SW 1271 (cell line): ENCODE data around the gene DUSP6.

ENCODE experiments used
- DNase-seq, 2 experiments: peaks; one replicate each; lab custom pipeline; 2025; lab: John Stamatoyannopoulos, UW

The DUSP6 gene

DNA sequence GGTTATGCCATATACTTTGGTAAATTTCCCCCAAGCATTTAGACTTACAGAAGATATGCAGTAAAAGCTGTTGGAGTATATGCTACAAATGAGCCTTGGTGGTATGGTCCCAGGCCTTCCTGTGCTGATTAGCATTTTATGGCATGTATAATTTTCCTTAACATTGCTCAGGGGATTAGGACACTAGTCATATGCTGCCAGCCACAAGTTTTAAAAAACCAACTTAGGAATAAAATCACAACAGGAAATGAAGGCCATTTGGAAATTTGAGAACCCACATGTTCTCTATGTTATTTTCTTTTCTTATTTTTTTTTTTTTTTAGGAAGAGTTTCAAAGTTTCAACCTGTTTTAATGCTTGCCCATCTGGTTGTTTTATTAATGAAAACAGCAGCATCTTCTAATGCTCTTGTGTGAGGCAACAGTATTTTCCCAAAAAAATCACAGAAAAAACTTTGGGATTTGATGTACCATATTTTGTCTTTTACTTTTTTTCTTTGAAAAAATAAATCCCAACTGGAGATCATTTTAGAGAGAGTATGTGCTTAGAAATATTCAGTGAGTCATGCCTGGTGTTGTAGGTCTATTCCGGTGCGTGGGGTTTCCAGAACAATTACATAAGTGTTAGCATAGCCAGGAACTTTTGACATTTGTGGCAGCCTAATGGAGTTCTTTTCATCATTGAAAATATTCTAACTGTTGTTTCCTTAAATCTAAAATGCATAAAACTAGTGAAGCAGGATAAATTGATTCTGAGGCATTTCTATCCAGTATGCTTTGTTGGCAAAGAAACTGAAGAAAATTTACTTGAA lies 21.7 kb upstream of the DUSP6 start:
- DNase-seq = no peak

DNA sequence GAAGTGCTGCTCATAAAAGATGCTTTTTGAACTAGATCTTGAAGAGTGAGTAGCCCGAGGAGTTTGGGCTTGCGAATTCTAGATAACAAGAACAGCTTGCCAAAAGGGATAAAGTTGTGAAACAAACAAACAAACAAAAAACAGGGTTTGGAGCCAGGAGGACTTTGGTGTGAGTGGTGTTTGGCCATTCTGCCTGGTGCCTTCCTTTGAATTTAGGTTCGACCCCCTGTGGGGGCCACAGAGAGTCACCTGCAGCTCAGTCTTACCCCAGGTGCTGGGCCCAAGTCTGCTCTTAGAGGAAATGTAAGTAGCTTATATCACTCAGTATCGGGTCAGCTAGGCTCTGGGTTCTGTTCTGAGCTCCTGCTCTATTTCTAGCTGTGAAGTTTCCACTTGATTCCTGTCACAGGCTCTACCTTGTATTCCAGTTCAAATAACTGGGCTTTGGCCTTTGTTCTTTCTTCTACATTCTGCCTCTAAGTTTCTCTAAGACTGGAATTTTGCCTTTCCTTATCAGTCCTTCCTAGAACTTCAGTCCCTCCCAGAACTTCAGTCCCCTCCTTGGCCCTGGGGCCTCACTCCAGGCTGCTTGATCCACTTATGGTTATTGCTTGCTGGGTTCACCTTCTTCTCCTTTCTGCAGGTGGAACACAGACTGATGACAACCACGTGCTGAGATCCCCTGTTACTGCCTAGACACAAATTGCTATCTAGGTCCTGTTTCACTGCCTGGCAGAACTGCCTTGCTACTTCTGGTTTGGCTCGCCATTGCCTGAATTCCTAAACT lies 20.5 kb upstream of the DUSP6 start:
- no peak for DNase-seq

DNA sequence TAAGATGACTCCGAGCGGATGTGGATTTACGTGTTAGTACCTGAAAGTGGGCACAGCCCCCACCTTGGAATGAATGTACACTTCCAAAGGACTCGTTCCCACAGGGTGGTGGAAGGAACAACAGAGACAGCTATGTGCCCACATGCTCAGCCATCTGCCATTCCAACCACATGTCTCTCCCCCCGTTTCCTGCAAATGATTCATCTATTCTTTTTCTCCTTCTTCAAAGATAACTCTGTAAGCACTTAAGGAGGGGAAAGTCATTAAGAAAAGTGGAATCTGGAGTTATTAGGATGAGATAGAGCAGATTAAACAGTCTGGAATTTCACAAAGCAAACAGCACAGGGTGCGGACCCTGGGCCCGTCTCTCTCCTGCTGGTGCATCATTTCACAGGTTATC lies 18.5 kb upstream of the DUSP6 start:
- DNase-seq = peak in 1 of 2 experiments; percentile 18

DNA sequence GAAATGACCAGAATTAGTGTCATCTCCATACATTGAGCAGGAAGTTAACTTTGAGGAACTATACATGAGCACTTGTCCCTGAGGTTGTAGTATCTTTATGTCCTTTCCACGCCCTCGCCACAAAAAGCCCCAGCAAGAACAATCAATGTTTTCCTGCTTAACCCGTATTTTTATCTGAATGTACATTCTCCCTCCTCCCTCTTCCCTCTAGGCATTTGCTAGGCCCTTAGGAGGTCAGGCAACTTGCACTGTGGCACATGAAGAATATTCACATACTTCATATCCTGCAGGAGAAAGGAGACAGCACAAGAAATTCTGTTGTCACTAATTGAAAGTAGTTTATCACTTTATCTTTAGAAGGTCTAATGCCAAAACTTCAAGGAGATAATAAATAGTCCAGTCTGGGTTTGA lies 18.1 kb upstream of the DUSP6 start:
- no peak for DNase-seq

DNA sequence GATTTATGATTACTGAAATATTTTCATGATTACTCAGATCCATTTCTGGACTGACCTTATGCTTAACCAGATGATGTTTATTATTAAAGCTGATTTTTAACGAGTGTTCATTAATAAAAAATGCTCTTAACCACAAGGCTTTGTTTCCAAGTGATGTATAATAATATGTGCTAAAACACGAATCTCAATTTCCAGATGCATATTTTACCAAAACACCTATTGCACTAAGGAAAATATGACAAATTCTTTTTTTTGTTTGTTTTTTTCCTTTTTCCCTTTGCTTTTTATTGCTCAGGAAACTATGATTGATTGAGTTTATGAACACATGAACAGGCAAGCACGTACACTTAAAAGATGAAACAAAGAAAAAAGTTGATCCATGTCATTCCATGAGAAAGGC lies 16.9 kb upstream of the DUSP6 start:
- DNase-seq = no peak

DNA sequence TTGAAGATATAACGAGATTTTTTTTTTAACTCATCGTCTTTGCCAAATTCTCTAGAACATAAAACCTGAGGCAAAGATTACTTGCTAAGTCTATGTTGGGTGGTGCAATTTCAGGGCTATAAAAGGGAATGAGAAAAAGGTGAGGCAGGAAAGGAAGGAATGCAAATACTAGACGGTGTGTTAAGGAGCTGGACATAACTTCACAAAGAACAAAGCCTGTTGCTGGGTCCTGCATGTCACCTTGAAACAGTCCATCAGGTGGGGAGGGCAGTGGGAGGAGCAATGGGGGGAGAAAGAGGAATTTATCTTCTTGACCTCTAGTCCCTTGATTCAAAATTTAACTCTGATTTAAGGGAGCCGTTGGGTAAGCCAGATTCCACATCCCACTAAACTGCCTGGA lies 16.1 kb upstream of the DUSP6 start:
- DNase-seq = no peak

DNA sequence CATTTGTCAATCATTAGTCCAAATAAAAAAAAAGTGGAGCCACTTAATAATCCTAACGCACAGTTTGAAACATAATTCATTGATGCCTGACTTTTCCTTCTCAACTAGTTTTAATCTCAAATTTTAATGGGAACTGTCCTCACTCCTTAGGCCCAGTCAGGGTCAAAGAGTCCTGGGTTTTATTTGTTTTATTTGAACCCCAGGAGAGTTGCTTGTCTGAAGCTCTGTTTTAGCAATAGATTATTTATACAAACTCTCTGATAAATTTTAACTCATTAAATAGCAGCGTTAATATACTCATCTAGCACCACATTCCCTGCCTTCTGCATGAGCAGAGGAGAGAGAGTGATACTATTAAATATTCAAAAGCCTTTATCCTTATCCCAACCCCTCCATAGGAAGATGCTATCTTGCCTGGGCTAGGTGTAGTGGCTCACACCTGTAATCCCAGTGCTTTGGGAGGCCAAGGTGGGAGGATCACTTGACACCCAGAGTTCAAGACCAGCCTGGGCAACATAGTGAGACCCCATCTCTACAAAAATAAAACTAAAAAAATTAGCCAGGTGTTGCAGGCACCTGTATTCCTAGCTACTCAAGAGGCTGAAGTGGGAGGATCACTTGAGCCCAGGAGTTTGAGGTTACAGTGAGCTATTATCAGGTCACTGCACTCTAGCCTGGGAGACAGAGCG lies 14.5 kb upstream of the DUSP6 start:
- no peak for DNase-seq

DNA sequence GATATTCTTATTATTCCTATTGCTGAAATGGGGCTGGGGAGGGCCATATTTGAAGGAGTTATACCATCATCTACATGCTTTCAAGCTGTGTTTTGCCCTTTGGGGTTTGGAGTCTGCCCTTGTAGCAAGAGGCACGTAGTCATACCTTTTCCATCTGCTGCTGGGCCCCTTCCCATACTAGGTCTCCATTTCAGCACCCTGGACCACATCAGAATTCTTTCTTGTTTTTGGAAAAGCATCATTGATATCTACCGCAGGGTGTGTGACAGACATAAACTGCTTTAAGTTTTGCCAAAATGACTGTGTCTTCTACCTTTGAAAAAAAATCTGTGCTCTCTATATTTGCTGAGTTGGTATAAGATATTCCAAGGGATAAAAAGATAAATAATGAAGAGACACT lies 12.3 kb upstream of the DUSP6 start:
- DNase-seq = no peak

DNA sequence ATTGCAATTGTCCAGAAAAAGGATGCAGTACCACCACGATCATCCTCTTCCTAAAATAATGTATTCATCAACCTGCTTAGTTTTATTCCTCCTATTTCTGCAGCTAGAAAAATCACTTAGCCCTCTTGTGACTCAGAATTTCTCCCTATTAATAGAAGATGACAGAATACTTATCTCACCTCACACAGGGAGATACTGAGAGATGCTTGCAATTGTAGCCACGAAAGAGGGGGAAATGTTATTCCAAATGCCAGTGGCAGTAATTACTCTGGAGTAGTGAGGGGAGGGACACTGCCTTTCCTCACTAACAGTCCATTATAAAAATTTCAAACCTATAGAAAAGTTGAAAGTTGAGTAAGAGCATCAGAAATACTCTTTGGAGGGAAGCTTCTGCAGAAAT lies 11.8 kb upstream of the DUSP6 start:
- no peak for DNase-seq

DNA sequence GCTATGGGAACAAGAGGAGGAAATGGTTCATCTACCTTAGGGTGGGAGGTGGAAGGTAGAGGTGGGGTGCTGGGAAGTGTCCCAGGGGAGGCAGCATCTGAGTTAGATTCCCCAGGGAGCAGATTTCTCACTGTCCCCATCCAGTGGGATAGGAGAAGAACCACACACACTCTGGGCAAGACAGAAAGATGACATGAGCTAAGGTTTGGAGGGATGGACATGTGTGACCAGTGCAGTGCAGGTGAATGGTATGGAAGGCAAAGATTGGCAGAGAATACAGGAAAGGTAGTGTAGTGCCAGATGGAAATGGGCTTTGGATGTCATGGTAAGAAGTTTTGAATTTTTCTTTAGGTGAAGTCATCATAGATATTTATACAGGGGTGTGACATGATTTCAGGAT lies 11.3 kb upstream of the DUSP6 start:
- DNase-seq = no peak

DNA sequence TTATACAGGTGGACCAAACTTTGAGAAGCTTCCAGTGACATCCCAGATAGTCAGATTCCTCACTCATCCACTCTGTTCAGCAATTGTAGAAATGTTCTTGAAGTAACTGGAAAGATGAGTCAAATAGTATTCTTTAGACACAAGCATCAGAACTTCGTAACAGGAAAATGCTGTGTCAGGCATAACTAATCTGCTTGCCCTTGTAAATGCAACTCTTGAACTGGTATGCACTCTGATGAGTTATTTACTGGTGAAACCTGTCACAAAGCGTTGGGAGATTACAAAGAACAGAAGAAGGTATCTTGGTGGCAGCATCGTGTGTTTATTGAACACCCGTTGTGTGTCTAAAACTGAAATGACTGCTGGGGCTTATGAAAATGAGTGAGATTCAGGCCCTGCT lies 10.8 kb upstream of the DUSP6 start:
- no peak for DNase-seq

DNA sequence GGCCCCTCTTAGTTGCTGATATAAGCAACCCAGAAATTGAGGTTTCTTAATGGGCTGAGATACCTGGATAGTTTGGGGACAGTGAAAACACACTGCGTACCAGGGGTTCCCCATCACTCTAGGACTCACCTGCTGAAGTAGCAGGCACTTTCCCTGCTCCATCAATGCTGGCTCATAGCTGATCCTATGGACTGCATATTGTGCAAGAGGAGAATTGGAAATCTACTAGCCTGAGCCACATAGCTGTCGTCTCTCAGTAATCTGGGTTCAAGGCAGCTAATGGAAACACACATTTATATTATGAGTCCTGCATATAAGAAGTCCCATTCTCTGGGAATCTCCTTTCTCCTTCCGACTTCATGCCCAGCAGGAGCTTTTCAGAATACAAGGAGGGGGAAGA lies 7.3 kb upstream of the DUSP6 start:
- DNase-seq = no peak

DNA sequence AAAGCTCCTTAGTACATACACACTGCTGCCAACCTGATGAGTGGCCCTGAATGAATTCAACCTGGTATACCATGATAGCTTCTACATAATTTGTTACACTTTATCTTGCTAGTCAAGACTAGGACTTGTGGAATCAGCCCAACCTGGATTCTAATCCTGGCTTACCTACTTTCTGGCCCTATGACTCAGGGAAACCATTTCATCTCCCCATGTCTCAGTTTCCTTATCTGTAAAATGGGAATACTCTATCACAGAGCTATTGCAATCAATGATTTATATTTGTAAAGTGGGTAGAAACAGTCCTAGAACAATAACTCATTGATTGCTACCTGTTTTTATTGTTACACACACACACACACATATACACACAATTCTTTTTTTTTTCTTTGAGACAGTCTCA lies 6.5 kb upstream of the DUSP6 start:
- no peak for DNase-seq

DNA sequence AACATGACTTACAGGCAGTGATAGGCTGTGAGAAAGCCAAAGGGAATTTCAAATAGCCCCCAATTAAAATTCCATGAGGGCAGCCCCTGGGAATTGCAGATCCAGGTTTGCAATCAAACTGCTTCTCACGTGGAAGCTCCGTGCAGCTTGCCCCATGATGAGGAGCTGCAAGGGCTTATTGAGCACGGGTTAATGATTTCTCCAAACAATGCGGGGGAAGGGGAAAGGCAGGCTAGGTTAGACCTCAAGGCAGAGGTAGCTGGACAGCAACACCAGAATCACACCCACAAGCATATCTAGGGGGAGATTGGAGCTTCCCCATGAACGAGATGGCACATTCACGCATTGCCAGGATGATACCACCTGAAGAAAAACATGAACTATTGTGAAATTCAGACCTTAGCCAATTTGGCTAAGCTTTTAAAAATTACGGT lies 5.0 kb upstream of the DUSP6 start:
- DNase-seq = no peak

DNA sequence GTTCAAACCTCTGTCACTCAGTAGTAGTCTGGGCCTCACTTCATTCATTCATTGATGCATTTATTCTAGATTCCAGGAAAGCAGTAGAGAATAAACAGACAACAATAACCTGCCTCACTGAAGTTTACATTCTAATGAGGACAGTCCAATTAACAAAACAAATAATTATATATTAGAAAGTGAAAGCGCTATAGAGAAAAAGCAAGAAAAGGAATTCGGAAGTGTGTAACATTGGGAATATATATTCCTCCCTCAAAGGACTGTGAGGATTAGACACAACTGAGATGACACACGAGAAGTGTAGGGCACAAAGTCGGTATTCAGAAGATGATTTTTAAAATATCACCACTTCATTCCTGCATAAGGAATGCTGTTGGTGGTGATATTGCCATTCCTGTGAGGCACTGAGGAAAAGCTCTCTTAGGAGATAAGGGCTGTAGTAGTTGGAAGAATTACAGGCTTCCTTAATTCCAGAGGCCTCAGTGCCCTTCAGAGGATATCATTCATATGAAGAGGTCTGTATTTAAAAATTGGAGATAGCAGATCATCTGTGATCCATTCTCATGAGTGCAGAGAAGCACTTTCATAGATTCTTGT lies 3.9 kb upstream of the DUSP6 start:
- DNase-seq = no peak

DNA sequence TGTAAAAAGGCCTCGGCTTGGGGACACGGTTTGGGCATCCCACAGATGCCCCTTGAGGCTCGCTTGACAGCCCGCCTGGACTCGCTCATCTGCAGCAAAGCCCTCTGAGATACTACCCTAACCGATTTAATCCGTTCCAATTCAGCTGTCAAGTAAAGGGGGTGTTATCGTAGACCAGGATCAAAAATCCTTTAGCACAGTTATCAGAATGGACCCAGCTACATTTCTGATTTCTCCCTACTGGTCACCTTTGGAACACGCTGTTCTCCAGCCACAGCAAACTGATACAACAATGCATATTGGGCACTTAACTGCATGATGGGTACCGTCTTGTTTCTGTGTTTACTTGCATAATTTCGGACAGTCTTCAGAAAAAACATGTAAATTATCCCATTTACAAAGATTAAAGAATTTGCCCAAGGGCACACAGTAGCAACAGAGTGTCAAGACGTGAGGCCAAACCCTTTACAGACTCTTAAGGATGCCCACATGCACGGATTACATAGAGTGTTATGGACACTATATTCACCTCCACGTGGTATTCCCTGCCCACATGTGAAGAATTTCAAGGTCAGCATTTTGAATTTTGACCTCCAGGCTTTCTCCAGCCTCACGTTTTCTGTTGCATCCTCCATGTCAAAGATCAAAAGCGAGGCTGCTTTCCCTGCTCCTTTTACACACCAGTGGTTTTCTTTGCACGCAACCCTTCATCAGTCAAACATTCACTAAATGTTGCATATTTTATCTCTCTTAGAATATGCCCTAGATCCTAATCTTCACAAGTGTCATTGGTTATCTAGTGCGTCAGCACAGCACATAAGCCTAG lies 3.2 kb upstream of the DUSP6 start:
- peak in 1 of 2 experiments; percentile 37 for DNase-seq

DNA sequence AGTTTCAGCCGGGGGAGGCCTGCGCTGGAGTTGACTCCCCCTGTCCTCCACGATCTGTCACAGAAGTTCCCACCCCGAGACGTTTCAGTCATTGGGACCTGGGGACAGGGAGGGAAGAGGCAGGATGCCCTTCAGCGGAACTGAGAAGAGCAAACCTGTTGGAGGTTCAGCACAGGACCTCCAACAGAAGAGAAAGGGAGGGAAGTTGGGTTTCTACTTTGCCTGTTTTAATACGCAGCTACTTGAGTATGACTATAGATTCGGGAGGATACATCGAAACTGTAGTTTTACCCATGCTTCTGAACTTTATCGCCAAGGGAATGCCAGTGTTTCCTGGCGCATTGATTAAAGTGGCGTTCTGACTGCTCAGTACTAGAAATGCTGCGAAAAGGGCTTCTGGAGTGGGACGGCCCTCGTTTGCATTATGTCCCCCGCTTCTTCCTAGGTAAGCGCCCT lies 2.3 kb upstream of the DUSP6 start:
- peak in 1 of 2 experiments; percentile 59 for DNase-seq

DNA sequence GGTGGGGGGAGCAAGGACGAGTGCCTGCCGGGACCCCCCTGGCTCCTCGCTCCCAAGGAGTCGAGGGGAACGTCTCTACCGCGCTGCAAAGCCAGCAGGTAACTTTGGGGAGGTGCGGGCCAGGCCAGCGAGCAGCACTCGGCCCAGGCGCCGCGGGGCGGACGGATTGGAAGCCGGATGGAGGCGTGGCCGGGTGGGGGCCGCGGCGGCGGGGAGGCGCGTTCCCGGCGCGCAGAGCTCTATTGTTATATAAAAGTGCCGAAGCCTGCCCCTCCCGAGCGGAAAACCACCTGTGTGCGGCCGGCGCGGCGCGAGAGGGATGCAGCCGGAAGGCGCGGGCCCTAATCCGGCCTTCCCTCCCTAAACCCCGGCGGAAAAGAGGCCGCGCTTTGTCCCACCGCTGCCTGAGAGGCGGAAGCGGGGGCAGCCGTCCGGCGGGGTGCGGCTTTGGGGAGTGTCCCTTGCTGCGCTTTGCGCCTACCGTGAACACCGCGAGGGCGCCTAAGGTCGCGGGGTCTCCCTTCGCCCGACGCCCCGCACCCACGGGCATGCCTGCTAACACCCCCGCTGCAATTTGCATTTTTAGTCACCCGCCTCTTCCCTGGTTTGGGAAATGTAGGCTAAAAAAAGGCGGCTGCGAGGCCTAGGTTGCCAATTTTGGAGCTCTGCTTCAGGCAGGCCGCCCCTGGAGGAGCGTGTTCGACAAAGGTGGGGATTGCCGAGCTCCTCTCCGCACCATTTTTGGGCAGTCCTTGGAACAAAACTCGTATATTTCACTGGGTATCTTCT lies 1.7 kb upstream of the DUSP6 start:
- peak; percentile 47 to 72 for DNase-seq

DNA sequence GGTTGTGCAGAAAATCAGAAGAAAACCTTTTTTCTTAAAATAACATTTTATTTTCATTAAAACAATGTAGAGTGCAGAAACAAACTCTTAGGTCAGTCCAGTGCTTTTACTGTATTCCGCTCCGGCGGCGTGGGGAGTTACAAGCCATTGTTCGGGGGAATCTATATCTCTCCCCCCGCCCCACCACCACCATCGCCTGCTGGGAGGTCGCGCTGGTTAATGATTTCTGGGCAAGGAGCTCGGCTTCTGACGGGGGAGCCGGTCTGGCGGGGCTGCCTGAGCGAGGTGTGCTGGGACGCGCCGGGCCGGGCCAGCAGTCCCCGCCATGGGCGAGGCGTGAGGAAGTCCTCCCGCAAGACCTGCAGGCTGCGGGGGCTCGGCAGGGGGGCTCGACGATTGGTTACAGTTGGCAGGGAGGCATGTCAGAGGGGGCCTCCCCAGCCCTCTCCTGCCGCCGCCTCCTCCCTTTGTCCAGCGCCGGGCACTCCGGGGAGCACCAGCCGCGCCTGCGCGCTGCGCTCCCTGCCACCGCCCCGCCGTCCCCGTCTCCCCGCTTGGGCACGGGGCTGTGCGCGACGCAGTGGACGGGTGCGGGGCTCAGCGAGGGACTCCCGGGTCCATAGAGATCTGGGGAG lies 1.0 kb upstream of the DUSP6 start:
- peak; percentile 30 to 72 for DNase-seq

DNA sequence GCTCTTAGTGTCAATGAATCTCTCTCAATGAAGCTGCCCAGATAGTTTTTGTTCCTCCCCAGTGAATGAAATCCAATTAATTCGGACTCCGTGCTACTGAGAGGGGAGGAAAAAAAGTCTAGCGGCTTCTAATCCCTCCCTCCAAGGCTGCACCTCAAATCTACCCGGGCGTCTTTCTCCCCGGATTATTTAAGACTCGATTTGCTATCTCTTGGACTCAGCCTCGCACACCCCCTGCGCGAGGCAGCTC lies 134 bp downstream of the DUSP6 start:
- DNase-seq = no peak
